ENCODE data around the gene CD226.
"Not testable (repeated sequence)": the region's sequence is repeated elsewhere in the genome, so short reads cannot be mapped to it uniquely, and the experiment has no call there.

The CD226 gene

GRCh38 chr18:69908838-69909237 is 38.8 kb downstream of the CD226 start:
- no peak for DNase-seq (ENCODE audit: low spot score)

GRCh38 chr18:69906765-69907164 is 40.9 kb downstream of the CD226 start:
- no peak for DNase-seq (ENCODE audit: low spot score)

GRCh38 chr18:69900941-69901340 is 46.7 kb downstream of the CD226 start:
- no peak for DNase-seq (ENCODE audit: low spot score)

- not testable (repeated sequence) for DNase-seq (ENCODE audit: low spot score)
Observed at GRCh38 chr18:69899154-69899923, 48.3 kb downstream of the CD226 start.

GRCh38 chr18:69898241-69898861 is 49.3 kb downstream of the CD226 start:
- DNase-seq (ENCODE audit: low spot score), result no peak

- no peak for DNase-seq (ENCODE audit: low spot score)
Observed at GRCh38 chr18:69897397-69898108, 50.1 kb downstream of the CD226 start.

- DNase-seq (ENCODE audit: low spot score), result no peak
Observed at GRCh38 chr18:69895066-69896047, 52.3 kb downstream of the CD226 start.

- no peak for DNase-seq (ENCODE audit: low spot score)
Observed at GRCh38 chr18:69894467-69894866, 53.2 kb downstream of the CD226 start.

- no peak for DNase-seq (ENCODE audit: low spot score)
Observed at GRCh38 chr18:69890558-69890957, 57.1 kb downstream of the CD226 start.

- DNase-seq (ENCODE audit: low spot score), result no peak
Observed at GRCh38 chr18:69889009-69889408, 58.7 kb downstream of the CD226 start.

- no peak for DNase-seq (ENCODE audit: low spot score)
Observed at GRCh38 chr18:69887256-69887655, 60.4 kb downstream of the CD226 start.

GRCh38 chr18:69885841-69886531 is 61.7 kb downstream of the CD226 start:
- DNase-seq (ENCODE audit: low spot score), result no peak

GRCh38 chr18:69885355-69885754 is 62.3 kb downstream of the CD226 start:
- no peak for DNase-seq (ENCODE audit: low spot score)

GRCh38 chr18:69883781-69884180 is 63.9 kb downstream of the CD226 start:
- no peak for DNase-seq (ENCODE audit: low spot score)

- no peak for DNase-seq (ENCODE audit: low spot score)
Observed at GRCh38 chr18:69882965-69883668, 64.6 kb downstream of the CD226 start.

- no peak for DNase-seq (ENCODE audit: low spot score)
Observed at GRCh38 chr18:69880083-69880482, 67.6 kb downstream of the CD226 start.

- DNase-seq (ENCODE audit: low spot score), result not testable (repeated sequence)
Observed at GRCh38 chr18:69879051-69879450, 68.6 kb downstream of the CD226 start.

GRCh38 chr18:69878213-69878933 is 69.3 kb downstream of the CD226 start:
- DNase-seq (ENCODE audit: low spot score), result no peak

- DNase-seq (ENCODE audit: low spot score), result no peak
Observed at GRCh38 chr18:69876490-69876889, 71.2 kb downstream of the CD226 start.

GRCh38 chr18:69874058-69874457 is 73.6 kb downstream of the CD226 start:
- no peak for DNase-seq (ENCODE audit: low spot score)

Measured in pons (tissue), 1 donor.